ENCODE measurements around the gene PAAF1.

GRCh38 chr11:73978576-73979086 is 101.8 kb downstream of the PAAF1 start:
- TF ChIP-seq CTCF (IDR thresholded peaks at IDR 0.05) (no peak), EZH2 (IDR thresholded peaks at IDR 0.05) (no peak)
